H1 (cell line): ENCODE data around the gene CRKL. TPM values are rescaled to one million over a fixed set of nuclear protein-coding genes. Genes with fewer than 3 reads are reported as not detected.

Source experiments
- CTCF ChIA-PET: fragments of 300-600 bp; sonication (Branson Sonifier 250); formaldehyde crosslinking; loops from one replicate; lab custom pipeline; 2021; ENCODE audit not compliant: partially characterized antibody; lab: Charles Lee
- POLR2A ChIA-PET: fragments of 300-600 bp; sonication (Branson Sonifier 250); formaldehyde crosslinking; loops from one replicate; lab custom pipeline; 2021; ENCODE audit warnings: inconsistent platforms; ENCODE audit not compliant: partially characterized antibody; lab: Charles Lee
- DNase-seq, 2 experiments: peaks; one replicate each; pipeline versions ENCODE4 v3.0.0 to v3.0.0-alpha.2; 2010 to 2022; ENCODE audit warnings: low spot score in 2 of 2, low read depth in 1 of 2, mixed read lengths in 1 of 2
- FAIRE-seq: peaks from 2 replicates; lab custom pipeline; 2011; peaks lifted over from hg19 to GRCh38; lab: Jason Lieb, UNC
- H2AFZ ChIP-seq: 2 replicates; pipeline ENCODE4 v1.8.1; 2012; ENCODE audit warnings: low read length, inconsistent platforms
- H2AK5ac ChIP-seq: 2 replicates; pipeline ENCODE4 v1.6.1; 2013; ENCODE audit warnings: low read depth, low read length
- H2BK120ac ChIP-seq: replicated peaks from 2 replicates; pipeline ENCODE3; 2013; ENCODE audit warnings: low read depth, low read length, inconsistent platforms
- H2BK12ac ChIP-seq: 2 replicates; pipeline ENCODE4 v1.6.1; 2013; ENCODE audit warnings: low read depth, low read length
- H2BK15ac ChIP-seq: 2 replicates; pipeline ENCODE4 v1.6.1; 2013; ENCODE audit warnings: low read length
- H2BK20ac ChIP-seq: 2 replicates; pipeline ENCODE4 v1.6.1; 2013; ENCODE audit warnings: low read length
- H2BK5ac ChIP-seq: 2 replicates; pipeline ENCODE4 v1.6.1; 2013; ENCODE audit warnings: low read depth, low read length
- H3K14ac ChIP-seq: 2 replicates; pipeline ENCODE4 v1.6.1; 2013; ENCODE audit warnings: inconsistent platforms; ENCODE audit not compliant: insufficient read length
- H3K18ac ChIP-seq: 2 replicates; pipeline ENCODE4 v1.6.1; 2013; ENCODE audit warnings: low read length; ENCODE audit errors: extremely low read depth
- H3K23ac ChIP-seq: 2 replicates; pipeline ENCODE4 v1.6.1; 2013; ENCODE audit warnings: inconsistent platforms; ENCODE audit not compliant: insufficient read length
- H3K23me2 ChIP-seq: 2 replicates; pipeline ENCODE4 v1.6.1; 2013; ENCODE audit warnings: low read depth, low read length
- H3K27ac ChIP-seq: 2 replicates; pipeline ENCODE4 v1.6.1; 2011; ENCODE audit warnings: low read depth, low read length, inconsistent platforms
- H3K27me3 ChIP-seq, 4 experiments: replicated peaks in 1 of 4; 1 replicate in 1 of 4; 2 replicates in 3 of 4; pipeline versions ENCODE4 v1.6.1 to v1.8.1; 2011 to 2013; ENCODE audit warnings: low read length in 3 of 4, mild to moderate bottlenecking in 3 of 4, inconsistent platforms in 2 of 4, mixed read lengths in 2 of 4, moderate library complexity in 1 of 4; ENCODE audit not compliant: control insufficient read depth in 3 of 4, insufficient read depth in 3 of 4; ENCODE audit errors: extremely low read depth in 1 of 4
- H3K36me3 ChIP-seq, 4 experiments: 2 replicates each; pipeline versions ENCODE4 v1.6.1 to v1.8.1; 2011 to 2013; ENCODE audit warnings: mild to moderate bottlenecking in 4 of 4, low read length in 3 of 4, moderate library complexity in 2 of 4, control low read depth in 1 of 4, inconsistent platforms in 1 of 4; ENCODE audit not compliant: insufficient read depth in 4 of 4, control insufficient read depth in 2 of 4
- H3K4ac ChIP-seq: replicated peaks from 2 replicates; pipeline ENCODE3; 2013; ENCODE audit warnings: low read length, low read depth, mixed read lengths, inconsistent platforms; ENCODE audit not compliant: insufficient read length
- H3K4me1 ChIP-seq, 4 experiments: replicated peaks in 1 of 4; 1 replicate in 1 of 4; 2 replicates in 3 of 4; pipeline versions ENCODE4 v1.6.1 to v1.8.1; 2011 to 2013; ENCODE audit warnings: low read length in 3 of 4, inconsistent platforms in 2 of 4, mixed read lengths in 1 of 4; ENCODE audit not compliant: insufficient read depth in 4 of 4, control insufficient read depth in 3 of 4
- H3K4me2 ChIP-seq, 2 experiments: 2 replicates each; pipeline versions ENCODE4 v1.6.1 to v1.8.1; 2011 to 2013; ENCODE audit warnings: low read depth in 2 of 2, low read length in 2 of 2, control low read depth in 1 of 2, inconsistent platforms in 1 of 2, mild to moderate bottlenecking in 1 of 2; ENCODE audit not compliant: insufficient read depth in 1 of 2
- H3K4me3 ChIP-seq, 4 experiments: fragments of 200-600, 300-600 bp in 1 of 4; sonication (generic), shearing (Covaris generic), sonication (Bioruptor Twin) in 1 of 4; 2 replicates each; pipeline versions ENCODE4 v1.5.1 to v1.8.1; 2011 to 2016; ENCODE audit warnings: low read length in 4 of 4, low read depth in 3 of 4, control low read depth in 2 of 4, inconsistent platforms in 2 of 4, mild to moderate bottlenecking in 2 of 4, mixed read lengths in 1 of 4, moderate library complexity in 1 of 4; ENCODE audit not compliant: insufficient read depth in 2 of 4; ENCODE audit errors: extremely low read depth in 1 of 4
- H3K56ac ChIP-seq: replicated peaks from 2 replicates; pipeline ENCODE3; 2013; ENCODE audit warnings: low read depth, mild to moderate bottlenecking, mixed read lengths, low read length, inconsistent platforms; ENCODE audit not compliant: insufficient read length
- H3K79me1 ChIP-seq: 2 replicates; pipeline ENCODE4 v1.6.1; 2013; ENCODE audit warnings: low read depth, low read length, control low read depth
- H3K79me2 ChIP-seq, 2 experiments: 2 replicates each; pipeline versions ENCODE4 v1.6.1 to v1.8.1; 2012 to 2013; ENCODE audit warnings: low read length in 2 of 2, mild to moderate bottlenecking in 2 of 2, inconsistent platforms in 1 of 2; ENCODE audit not compliant: insufficient read depth in 2 of 2, control insufficient read depth in 1 of 2
- H3K9ac ChIP-seq, 4 experiments: replicated peaks in 1 of 4; 1 replicate in 1 of 4; 2 replicates in 3 of 4; pipeline versions ENCODE4 v1.6.1 to v1.8.1; 2011 to 2013; ENCODE audit warnings: low read depth in 3 of 4, low read length in 3 of 4, control low read depth in 2 of 4, mild to moderate bottlenecking in 2 of 4, moderate library complexity in 2 of 4, inconsistent platforms in 1 of 4; ENCODE audit errors: extremely low read depth in 1 of 4
- H3K9me3 ChIP-seq, 2 experiments: 2 replicates each; pipeline versions ENCODE4 v1.6.1 to v1.8.1; 2012 to 2013; ENCODE audit warnings: mild to moderate bottlenecking in 2 of 2, moderate library complexity in 2 of 2, control low read depth in 1 of 2, inconsistent platforms in 1 of 2, low read depth in 1 of 2, low read length in 1 of 2, mixed read lengths in 1 of 2; ENCODE audit not compliant: insufficient read depth in 2 of 2
- H4K20me1 ChIP-seq, 2 experiments: replicated peaks in 1 of 2; 2 replicates each; pipeline versions ENCODE3 to v1.8.1; 2011 to 2013; ENCODE audit warnings: inconsistent platforms in 2 of 2, low read length in 2 of 2, mild to moderate bottlenecking in 1 of 2; ENCODE audit not compliant: insufficient read depth in 2 of 2, control insufficient read depth in 1 of 2
- H4K5ac ChIP-seq: 2 replicates; pipeline ENCODE4 v1.6.1; 2013; ENCODE audit warnings: low read length, low read depth, mixed read lengths, inconsistent platforms; ENCODE audit not compliant: insufficient read length
- H4K8ac ChIP-seq: 2 replicates; pipeline ENCODE4 v1.8.0; 2013; ENCODE audit warnings: mild to moderate bottlenecking, moderate library complexity, low read length, inconsistent platforms; ENCODE audit not compliant: insufficient read depth; ENCODE audit errors: extremely low read depth
- H4K91ac ChIP-seq: replicated peaks from 2 replicates; pipeline ENCODE3; 2013; ENCODE audit warnings: low read length, mixed read lengths, inconsistent platforms; ENCODE audit not compliant: insufficient read length
- CHD2 ChIP-seq: IDR thresholded peaks from 2 replicates; pipeline ENCODE4 v1.6.1; 2012; ENCODE audit warnings: low read length, improper control_type of control experiment
- CTBP2 ChIP-seq: IDR thresholded peaks from 2 replicates; pipeline ENCODE4 v1.7.0; 2011; ENCODE audit warnings: borderline replicate concordance, mild to moderate bottlenecking, moderate library complexity, mixed read lengths, low read length; ENCODE audit not compliant: insufficient read depth, insufficient read length
- EGR1 ChIP-seq: IDR thresholded peaks from 2 replicates; pipeline ENCODE4 v1.6.1; 2011; ENCODE audit warnings: low read depth, low read length, borderline replicate concordance
- GTF2F1 ChIP-seq: IDR thresholded peaks from 2 replicates; pipeline ENCODE4 v1.6.1; 2012; ENCODE audit warnings: low read depth, low read length, improper control_type of control experiment, borderline replicate concordance
- HDAC6 ChIP-seq: IDR thresholded peaks from one replicate; pipeline ENCODE4 v1.7.1; 2012; ENCODE audit warnings: low read depth, mild to moderate bottlenecking, inconsistent platforms, low read length, moderate library complexity
- WGBS, 2 experiments: shearing (Covaris generic) in 1 of 2; methylation state at CpG; one replicate each; pipeline versions ENCODE4 v1.1.6 to v1.1.7; 2013 to 2015; ENCODE audit warnings: low lambda C conversion rate in 2 of 2, mixed read lengths in 2 of 2, inconsistent platforms in 1 of 2, low coverage in 1 of 2, missing lambda C conversion rate in 1 of 2; ENCODE audit not compliant: insufficient replicate concordance in 2 of 2, insufficient coverage in 1 of 2, insufficient read length in 1 of 2; ENCODE audit errors: extremely low coverage in 1 of 2, missing lambda C conversion rate in 1 of 2; 5-methylcytosine and 5-hydroxymethylcytosine counted together
- polyA plus RNA-seq, 7 experiments: library from polyadenylated mRNA; depleted of rRNA in 3 of 7; stranded (reverse) in 5 of 7; unstranded in 2 of 7; fragments of >200 nt in 5 of 7; fragments of 200-250 nt in 2 of 7; gene quantifications; 1 replicate in 5 of 7; 2 replicates in 1 of 7; 4 replicates in 1 of 7; pipeline versions ENCODE4 v1.2.1 to v1.2.3, GENCODE V29; 2011 to 2013; ENCODE audit warnings: missing spikeins in 2 of 7, mixed read lengths in 2 of 7
- total RNA-seq: library from RNA; stranded (reverse); fragmentation: NEBNext Ultra II Directional; extraction: Animal tissue kit (Norgen Biotek cat#: 25700); gene quantifications from 2 replicates; pipeline ENCODE4 v1.2.1, GENCODE V29; 2021
- TF ChIP-seq, protein P1 (sequence below): IDR thresholded peaks from 2 replicates; pipeline ENCODE4 v1.6.1; 2011; ENCODE audit warnings: low read depth, mild to moderate bottlenecking, low read length; ENCODE audit not compliant: insufficient read depth

The CRKL gene
- total and polyA plus RNA-seq, 2 of the 8 experiments (the other 6 are each of a cell fraction or from before 2014, with no cell fraction given): 34.5 to 94.5 TPM

DNA sequence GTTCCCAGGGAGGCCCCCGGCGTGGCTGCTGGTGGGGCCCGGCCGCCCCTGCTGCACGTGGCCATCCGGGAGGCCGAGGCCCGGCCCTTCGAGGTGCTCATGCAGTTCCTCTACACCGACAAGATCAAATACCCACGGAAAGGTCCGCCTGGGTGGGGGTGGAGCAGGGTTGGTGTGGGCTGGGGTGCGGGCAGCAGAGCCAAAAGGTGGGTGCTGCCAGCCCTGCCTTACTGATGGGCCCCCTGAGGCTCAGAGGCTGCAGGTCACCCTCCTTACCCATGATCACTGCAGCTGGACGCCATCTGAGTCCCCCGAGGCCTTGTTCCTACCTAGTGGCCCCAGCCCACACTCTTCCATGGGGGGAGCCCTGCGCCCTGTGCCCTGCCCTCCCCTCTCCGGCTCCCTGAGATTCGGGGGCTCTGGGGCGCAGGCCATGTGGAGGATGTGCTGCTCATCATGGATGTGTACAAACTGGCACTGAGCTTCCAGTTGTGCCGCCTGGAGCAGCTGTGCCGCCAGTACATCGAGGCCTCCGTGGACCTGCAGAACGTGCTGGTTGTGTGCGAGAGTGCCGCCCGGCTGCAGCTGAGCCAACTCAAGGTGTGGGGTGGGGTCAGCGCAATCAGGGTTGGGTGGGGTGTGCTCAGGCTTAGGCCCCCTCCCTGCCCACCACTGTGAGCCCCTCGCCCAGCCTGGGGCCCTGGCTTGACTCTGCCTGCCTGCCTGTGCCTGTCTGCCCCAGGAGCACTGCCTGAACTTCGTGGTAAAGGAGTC is 77.1 kb downstream of the CRKL start:
- no peaks in the 10 kb centered on the region for H3K9me3 ChIP-seq
- peaks cover 2 to 15% of the 10 kb centered on the region in 2 experiments for H4K20me1 ChIP-seq
- H3K79me2 ChIP-seq: no peaks in the 10 kb centered on the region
- H2BK120ac ChIP-seq: no peak overlapping the region
- H2AFZ ChIP-seq: no peak overlapping the region
- H3K4me2 ChIP-seq: no peak overlapping the region
- no peak overlapping the region for H3K23ac ChIP-seq
- no peaks in the 10 kb centered on the region for H3K4me1 ChIP-seq
- no peak overlapping the region for H2BK15ac ChIP-seq
- H3K14ac ChIP-seq: no peak overlapping the region
- no peak overlapping the region for H3K18ac ChIP-seq
- peaks cover 0 to 10% (median 3%) of the 10 kb centered on the region in 4 experiments; a peak in 5 of 8 replicates for H3K36me3 ChIP-seq
- ChIA-PET POLR2A (interaction anchor here (0.5 to 1.6 kb wide), 3 partner anchors 12 to 93 kb away, joined by 3 to 5 read pairs (median 4); partner anchors contain the start of gene LZTR1), CTCF (interaction anchor here (0.6 to 1.7 kb wide), 3 partner anchors 9 to 71 kb away, joined by 3 to 4 read pairs (median 4); no protein-coding TSS in a partner anchor)
- no peak overlapping the region for H4K8ac ChIP-seq
- no peak overlapping the region for H2BK5ac ChIP-seq
- no peak overlapping the region for H2AK5ac ChIP-seq
- no peak for FAIRE-seq
- no peak overlapping the region for H4K91ac ChIP-seq
- H4K5ac ChIP-seq: no peak overlapping the region
- H2BK12ac ChIP-seq: no peak overlapping the region
- no peak overlapping the region for H3K27ac ChIP-seq
- no peak overlapping the region for H3K56ac ChIP-seq
- DNase-seq: no peak
- WGBS, 2 experiments: 94% methylated on average over 30 of the region's 30 CpGs; no CpG with 5 or more reads in 1 of the 2 experiments
- H3K4ac ChIP-seq: no peak overlapping the region
- H3K23me2 ChIP-seq: no peaks in the 10 kb centered on the region
- no peaks in the 10 kb centered on the region for H3K79me1 ChIP-seq
- no peak overlapping the region for H2BK20ac ChIP-seq
- no peaks in the 10 kb centered on the region for H3K27me3 ChIP-seq
- H3K9ac ChIP-seq: no peak overlapping the region
- no peak overlapping the region for H3K4me3 ChIP-seq
- no peak for TF ChIP-seq CTBP2
- no peak for TF ChIP-seq HDAC6
- TF ChIP-seq CHD2: no peak
- TF ChIP-seq, protein P1, sequence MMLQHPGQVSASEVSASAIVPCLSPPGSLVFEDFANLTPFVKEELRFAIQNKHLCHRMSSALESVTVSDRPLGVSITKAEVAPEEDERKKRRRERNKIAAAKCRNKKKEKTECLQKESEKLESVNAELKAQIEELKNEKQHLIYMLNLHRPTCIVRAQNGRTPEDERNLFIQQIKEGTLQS: no peak
- TF ChIP-seq EGR1: no peak
- TF ChIP-seq GTF2F1: no peak
